HT-29 (cell line): Measurements from ENCODE around the gene CLBA1. TPM values are rescaled to one million over a fixed set of nuclear protein-coding genes. Genes with fewer than 3 reads are reported as not detected.

ENCODE experiments used
- DNase-seq: peaks from one replicate; pipeline ENCODE4 v3.0.0-alpha.2; 2015; ENCODE audit warnings: low spot score
- total RNA-seq: library from RNA; depleted of rRNA; stranded (reverse); fragments of >200 nt; shearing (Covaris generic); gene quantifications from 2 replicates; pipeline ENCODE4 v1.2.3, GENCODE V29; 2014

The CLBA1 gene
- total RNA-seq, 1 experiment from 2014 or later = 11.6 TPM

GRCh38 chr14:105005329-105005928, 19.8 kb downstream of the CLBA1 start:
- DNase-seq = no peak

- DNase-seq = no peak
Measured at GRCh38 chr14:105005929-105006830, 20.6 kb downstream of the CLBA1 start.

DNA sequence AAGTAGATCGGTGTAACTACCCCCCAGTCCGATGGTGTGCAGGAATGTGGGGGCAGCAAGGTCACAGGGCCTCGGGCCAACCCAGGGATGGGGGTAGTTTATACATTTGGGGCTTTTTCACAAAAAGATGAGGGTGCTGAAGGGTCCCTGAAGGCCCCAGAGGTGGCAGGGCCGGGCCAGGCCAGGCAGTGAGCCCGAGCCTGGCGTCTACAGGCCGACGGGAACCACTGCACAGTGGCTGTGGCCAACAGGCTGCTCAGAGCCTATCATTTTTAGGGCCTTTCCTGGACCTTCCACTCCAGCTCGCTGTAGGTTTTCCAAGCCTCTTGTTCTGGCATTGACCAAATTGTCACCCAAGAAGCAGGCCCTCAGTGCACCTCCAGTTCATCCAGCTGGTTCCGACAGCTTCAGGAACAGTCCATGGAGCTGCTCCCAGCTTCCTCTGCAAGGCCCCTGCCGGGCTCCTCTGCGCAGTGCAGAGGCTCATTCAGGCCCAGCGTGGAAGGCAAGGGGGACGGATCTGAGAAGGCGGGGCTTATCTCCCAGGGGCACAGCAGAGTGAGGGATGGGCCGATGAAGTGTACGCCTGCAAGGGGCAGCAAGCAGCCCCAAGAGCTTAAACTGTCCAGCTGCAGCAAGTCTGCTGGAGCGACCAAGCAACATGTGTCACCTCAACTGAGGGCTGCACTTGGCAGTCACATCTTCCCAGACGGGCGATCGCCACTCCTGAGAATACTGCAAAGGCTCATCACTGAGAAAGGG, 21.4 kb downstream of the CLBA1 start:
- no peak for DNase-seq

DNA sequence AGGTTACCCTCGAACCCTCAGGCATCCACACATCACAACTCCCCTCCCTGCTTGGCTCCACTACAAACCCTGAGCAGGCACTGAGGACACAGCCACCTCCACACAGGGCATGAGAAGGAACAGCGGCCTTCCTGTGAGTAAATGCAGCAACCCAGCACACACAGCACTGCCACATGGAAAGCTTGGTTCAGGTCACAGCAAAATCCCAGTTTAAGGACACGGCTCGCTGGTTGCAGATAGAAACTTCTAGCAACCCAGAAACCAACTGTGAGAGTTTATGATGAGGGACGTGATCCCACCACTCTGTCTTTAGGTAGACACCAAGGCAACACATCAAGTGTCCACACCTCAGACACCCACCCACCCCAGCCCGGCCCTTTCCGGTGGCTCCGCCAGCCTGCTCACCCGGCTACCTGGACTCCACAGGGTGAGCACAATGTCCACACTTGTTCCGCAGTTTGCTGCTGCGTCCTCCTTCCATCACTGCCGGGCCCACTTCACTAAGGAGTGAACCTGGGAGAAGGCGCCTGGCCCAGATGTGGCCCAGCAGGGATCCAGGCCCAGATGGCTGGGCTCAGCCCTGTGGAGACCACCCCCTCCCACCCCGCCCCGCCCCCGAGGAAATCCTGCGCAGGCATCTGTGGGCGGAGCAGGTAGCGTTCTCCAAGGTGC, 22.1 kb downstream of the CLBA1 start:
- DNase-seq = no peak

DNA sequence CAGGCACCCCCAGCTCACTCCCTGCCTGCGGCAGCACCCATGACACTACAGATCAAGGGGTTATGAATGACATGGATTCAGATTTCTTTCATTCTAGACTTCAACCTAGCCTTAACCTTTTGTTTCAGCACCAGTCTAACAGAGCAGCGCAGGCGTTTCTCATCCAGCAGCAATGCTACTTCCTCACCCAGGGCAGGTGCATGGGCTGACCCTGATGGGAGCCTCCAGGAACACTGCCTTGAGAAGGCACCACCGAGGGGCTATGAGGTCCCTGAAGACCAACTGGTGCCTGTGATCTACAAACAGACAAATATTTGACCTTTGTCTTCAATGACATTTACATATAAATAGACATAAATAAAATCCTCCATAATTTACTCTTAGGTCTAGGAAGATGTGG, 24.5 kb downstream of the CLBA1 start:
- DNase-seq = no peak

DNA sequence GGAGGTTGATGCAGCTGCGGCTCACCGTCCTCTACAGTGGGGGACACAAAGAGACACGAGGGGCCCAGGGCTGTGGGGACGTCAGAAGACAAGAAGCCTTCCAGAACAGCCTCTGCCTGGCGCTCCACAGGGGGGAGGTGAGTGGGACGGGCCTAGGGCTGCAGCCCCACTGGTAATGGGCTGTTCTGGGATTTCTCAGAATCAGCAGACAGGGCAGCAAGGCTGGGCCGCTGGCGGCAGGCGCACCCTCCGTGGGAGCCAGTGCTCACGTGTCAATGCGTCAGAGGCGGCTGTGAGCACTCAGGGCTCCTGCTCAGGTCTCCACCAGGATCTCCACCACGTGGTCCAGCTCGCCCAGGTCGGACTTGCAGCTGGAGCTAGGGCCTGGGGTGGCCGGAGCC, 25.3 kb downstream of the CLBA1 start:
- no peak for DNase-seq

DNA sequence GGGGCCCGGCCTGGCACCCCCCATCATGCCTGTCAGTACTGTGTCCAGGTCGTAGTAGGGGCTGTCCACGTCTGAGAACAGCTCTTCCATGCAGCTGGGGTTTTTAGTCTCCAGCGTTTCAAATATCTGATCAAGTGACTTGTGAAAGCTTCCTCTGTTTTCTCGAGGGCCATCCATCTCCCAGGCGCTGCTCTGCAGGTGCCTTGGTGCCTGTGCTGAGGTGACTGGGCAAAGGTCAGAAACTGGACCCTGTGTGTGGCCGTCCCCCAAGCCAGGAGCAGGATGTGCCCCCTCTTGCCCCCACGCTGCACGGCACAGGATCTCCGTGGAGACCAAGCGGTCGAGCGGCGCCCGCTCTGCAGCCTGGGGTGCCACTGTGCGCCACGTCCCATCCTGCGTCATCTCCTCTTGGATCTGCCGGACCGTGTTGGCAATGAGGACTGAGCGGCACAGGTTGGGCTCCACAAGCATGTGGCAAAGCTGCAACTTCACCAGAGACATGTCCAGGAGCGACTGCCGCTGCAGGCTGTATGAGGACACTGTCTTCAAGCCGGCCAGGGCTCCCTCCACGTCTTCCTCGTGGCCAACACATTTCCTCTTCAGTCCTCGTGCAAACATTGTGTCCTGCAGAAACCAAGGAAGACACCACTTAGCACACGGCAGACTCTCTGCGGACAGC, 25.9 kb downstream of the CLBA1 start:
- no peak for DNase-seq

- no peak for DNase-seq
Measured at GRCh38 chr14:105012171-105012985, 26.8 kb downstream of the CLBA1 start.

DNA sequence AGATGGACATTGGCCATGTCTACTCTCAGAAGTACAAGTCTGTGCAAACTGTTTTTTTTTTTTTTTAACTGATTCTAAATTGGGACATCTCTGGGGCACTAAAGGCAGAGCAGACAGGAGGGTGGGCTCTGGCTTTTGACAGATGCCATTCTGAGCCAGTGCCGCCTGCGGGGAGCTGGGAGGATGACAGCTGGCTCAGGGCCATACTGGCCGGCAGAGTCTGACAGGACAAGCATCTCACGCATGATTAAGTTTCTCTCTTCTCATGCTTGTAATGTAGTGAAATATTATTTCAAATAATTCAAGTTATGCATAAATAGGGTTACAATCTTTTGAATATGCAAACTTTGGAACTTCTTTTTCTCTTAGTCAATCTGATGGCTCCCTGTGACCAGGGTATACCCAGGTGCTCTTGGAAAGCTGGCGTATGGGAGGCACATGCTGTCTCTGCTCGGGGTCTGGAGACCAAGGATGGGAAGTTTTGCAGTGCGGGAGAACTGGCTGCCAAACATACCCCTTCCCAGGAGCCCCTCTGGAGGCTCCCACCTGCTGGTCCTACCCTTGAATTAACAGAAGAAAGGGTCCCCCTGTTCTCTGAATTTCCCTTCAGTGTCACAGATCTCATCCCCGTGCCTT, 27.7 kb downstream of the CLBA1 start:
- DNase-seq = no peak

DNA sequence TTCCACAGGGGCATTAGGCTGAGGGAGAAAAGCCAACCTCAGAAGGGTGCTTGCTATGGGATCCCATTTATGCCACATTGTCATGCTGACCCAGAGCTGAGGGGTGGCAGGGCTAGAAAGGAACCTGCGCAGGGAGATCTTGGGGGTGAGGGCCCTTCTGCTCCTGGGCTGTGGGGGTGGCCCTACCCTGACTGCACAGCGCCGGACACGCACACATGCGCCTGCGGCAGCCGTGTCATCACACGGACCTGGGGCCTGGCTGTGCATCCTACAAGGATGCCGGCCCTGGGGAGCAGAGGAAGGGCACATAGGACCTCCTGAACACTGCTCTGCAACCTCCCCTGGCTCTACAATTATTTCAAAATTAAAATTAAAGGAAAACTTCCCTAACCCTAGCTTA, 28.4 kb downstream of the CLBA1 start:
- DNase-seq = no peak

DNA sequence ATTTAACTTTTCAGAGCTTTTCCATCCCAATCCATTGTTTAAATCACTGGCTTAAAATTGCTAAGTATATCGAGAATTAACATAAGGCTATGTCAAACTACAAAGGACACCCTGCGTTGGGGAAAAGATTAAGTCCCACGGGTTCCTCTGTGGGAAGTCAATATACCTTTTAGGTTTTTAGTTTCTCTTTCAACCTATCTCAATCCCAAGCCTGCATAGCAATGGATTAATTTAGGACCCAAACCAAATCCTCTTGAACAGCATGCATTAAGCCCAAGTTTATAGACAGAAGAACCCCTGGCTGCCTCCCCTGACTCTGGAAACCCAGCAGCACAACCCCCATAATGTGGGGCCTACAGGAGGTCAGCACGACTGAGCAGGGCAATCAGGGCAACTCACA, 29.0 kb downstream of the CLBA1 start:
- no peak for DNase-seq

GRCh38 chr14:105015242-105015641, 29.7 kb downstream of the CLBA1 start:
- no peak for DNase-seq

- no peak for DNase-seq
Measured at GRCh38 chr14:105015905-105016304, 30.3 kb downstream of the CLBA1 start.

GRCh38 chr14:105018414-105018813, 32.8 kb downstream of the CLBA1 start:
- DNase-seq = no peak

GRCh38 chr14:105019861-105020814, 34.5 kb downstream of the CLBA1 start:
- DNase-seq = peak; percentile 23

DNA sequence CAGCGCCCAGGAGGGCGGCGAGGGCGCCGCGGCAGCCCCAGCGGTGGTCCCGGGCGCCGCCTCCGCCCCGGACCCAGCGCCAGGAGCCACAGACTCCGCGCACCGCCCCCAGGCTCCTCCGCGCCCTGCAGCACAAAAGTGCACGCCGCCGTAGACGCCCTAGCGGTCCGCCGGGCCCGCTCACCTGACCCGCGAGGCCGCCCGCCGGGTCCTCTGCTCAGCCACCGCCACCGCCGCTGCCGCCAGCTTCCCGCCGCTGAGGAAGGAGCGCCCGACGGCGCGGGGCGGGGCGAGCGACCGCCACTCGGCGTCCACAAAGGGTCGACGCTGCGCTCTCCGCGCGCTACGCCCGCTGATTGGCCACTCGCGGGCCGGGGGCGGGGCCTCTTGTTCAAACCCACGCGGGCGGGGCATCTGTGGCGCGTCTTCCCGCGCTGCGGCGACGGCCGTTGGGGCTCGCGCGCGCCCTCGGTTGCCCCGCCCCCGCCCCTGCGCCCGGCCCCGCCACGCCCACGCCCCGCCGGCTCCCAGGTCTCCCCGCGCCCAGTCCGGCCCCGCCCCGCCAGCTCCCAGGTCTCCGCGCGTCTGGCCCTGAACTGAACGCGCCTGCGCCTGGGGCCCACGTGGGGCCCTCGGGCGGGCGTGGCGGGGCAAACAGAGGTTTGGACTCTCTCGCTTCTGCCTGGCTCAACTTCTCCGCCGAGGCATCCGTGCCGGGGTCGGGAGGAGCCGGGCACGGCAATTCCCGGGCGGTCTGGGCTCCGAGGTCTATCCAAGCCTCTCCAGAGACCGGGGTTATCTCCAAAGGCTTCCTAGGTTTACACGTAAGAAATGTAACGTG, 35.4 kb downstream of the CLBA1 start, which contains the start of gene CDCA4:
Gene CDCA4 (minus strand): TSS at position 269 of the 841 bp plus-strand sequence. CDS start 9,154 bp downstream, outside the sequence.
- peak; percentile 92 for DNase-seq

- peak; percentile 66 for DNase-seq
Measured at GRCh38 chr14:105021656-105022275, 36.2 kb downstream of the CLBA1 start.
